GM23338 (cell line): ENCODE data around the gene MPPED1. TPM values are rescaled to one million over a fixed set of nuclear protein-coding genes. Genes with fewer than 3 reads are reported as not detected.

ENCODE experiments used
- ATAC-seq: fragments of 200-7000 bp; cut with Tn5 transposase; 3 replicates; pipeline ENCODE4 v1.9.1; 2020
- DNase-seq: peaks from one replicate; pipeline ENCODE4 v3.0.0-alpha.2; 2015; ENCODE audit warnings: low spot score
- H2AFZ ChIP-seq: fragments of 200-600 bp; sonication (generic); 2 replicates; pipeline ENCODE4 v1.8.0; 2016; ENCODE audit warnings: antibody characterized with exemption, mild to moderate bottlenecking, moderate library complexity
- H3F3A ChIP-seq: fragments of 200-600 bp; sonication (generic); replicated peaks from 2 replicates; pipeline ENCODE4 v1.8.0; 2017; ENCODE audit warnings: antibody characterized with exemption, mixed run types, low read depth
- H3K27ac ChIP-seq: fragments of 200-600 bp; sonication (generic); 2 replicates; pipeline ENCODE4 v1.6.1; 2016; ENCODE audit warnings: low read depth
- H3K27me3 ChIP-seq: fragments of 200-600 bp; sonication (generic); 2 replicates; pipeline ENCODE4 v1.8.0; 2016; ENCODE audit warnings: mild to moderate bottlenecking, mixed run types, moderate library complexity; ENCODE audit not compliant: insufficient read depth
- H3K36me3 ChIP-seq: fragments of 200-600 bp; sonication (generic); 2 replicates; pipeline ENCODE4 v1.8.0; 2016; ENCODE audit warnings: mild to moderate bottlenecking; ENCODE audit not compliant: insufficient read depth
- H3K4me1 ChIP-seq: fragments of 200-600 bp; sonication (generic); 2 replicates; pipeline ENCODE4 v1.8.0; 2016; ENCODE audit warnings: mild to moderate bottlenecking, moderate library complexity; ENCODE audit not compliant: insufficient read depth
- H3K4me2 ChIP-seq: fragments of 200-600 bp; sonication (generic); 2 replicates; pipeline ENCODE4 v1.7.1; 2017; ENCODE audit warnings: mixed run types
- H3K4me3 ChIP-seq: fragments of 200-600 bp; sonication (generic); 2 replicates; pipeline ENCODE4 v1.6.1; 2016; ENCODE audit warnings: mixed run types
- H3K79me2 ChIP-seq: fragments of 200-600 bp; sonication (generic); replicated peaks from 2 replicates; pipeline ENCODE4 v1.8.0; 2017; ENCODE audit warnings: mild to moderate bottlenecking; ENCODE audit not compliant: insufficient read depth
- H3K9me2 ChIP-seq: fragments of 200-600 bp; sonication (generic); 2 replicates; pipeline ENCODE4 v1.8.0; 2017; ENCODE audit not compliant: insufficient read depth
- H4K20me1 ChIP-seq: fragments of 200-600 bp; sonication (generic); replicated peaks from 2 replicates; pipeline ENCODE4 v1.8.0; 2017; ENCODE audit warnings: mild to moderate bottlenecking; ENCODE audit not compliant: insufficient read depth
- H3K27ac Mint-ChIP-seq: 2 replicates; pipeline ENCODE4 v1.8.0; 2020; ENCODE audit warnings: inconsistent platforms, mild to moderate bottlenecking, moderate library complexity, mixed read lengths
- H3K27me3 Mint-ChIP-seq: 3 replicates; pipeline ENCODE4 v1.8.0; 2022; ENCODE audit warnings: low read depth, mild to moderate bottlenecking, moderate library complexity, mixed read lengths, inconsistent platforms; ENCODE audit not compliant: insufficient read depth, poor library complexity
- H3K36me3 Mint-ChIP-seq: 3 replicates; pipeline ENCODE4 v1.8.0; 2021; ENCODE audit warnings: low read depth, mild to moderate bottlenecking, inconsistent platforms, moderate library complexity, mixed read lengths
- H3K4me1 Mint-ChIP-seq: 3 replicates; pipeline ENCODE4 v1.8.0; 2020; ENCODE audit warnings: mild to moderate bottlenecking, inconsistent platforms, mixed read lengths
- H3K4me3 Mint-ChIP-seq: 3 replicates; pipeline ENCODE4 v1.8.0; 2021; ENCODE audit warnings: moderate library complexity, mild to moderate bottlenecking, inconsistent platforms, mixed read lengths
- H3K9me3 Mint-ChIP-seq: 3 replicates; pipeline ENCODE4 v1.8.0; 2020; ENCODE audit warnings: moderate library complexity, mild to moderate bottlenecking, inconsistent platforms, mixed read lengths
- CREB1 ChIP-seq: fragments of 250-450 bp; sonication (Bioruptor Pico); IDR thresholded peaks from 2 replicates; pipeline ENCODE4 v1.5.0; 2020; ENCODE audit warnings: low read depth, mild to moderate bottlenecking, moderate library complexity
- EZH2 ChIP-seq: fragments of 200-600 bp; sonication (generic); IDR thresholded peaks from one replicate; pipeline ENCODE4 v1.8.0; 2017; ENCODE audit warnings: antibody characterized with exemption, mild to moderate bottlenecking, low read depth; ENCODE audit not compliant: unreplicated experiment
- JUNB ChIP-seq: IDR thresholded peaks from one replicate; pipeline ENCODE4 v1.6.1; 2016; ENCODE audit warnings: antibody characterized with exemption; ENCODE audit not compliant: unreplicated experiment
- NANOG ChIP-seq: IDR thresholded peaks from 2 replicates; pipeline ENCODE4 v1.6.1; 2016; ENCODE audit warnings: antibody characterized with exemption, borderline replicate concordance
- POLR2AphosphoS5 ChIP-seq: IDR thresholded peaks from 2 replicates; pipeline ENCODE4 v1.6.1; 2016; ENCODE audit warnings: antibody characterized with exemption, low read depth
- REST ChIP-seq: IDR thresholded peaks from one replicate; pipeline ENCODE4 v1.6.1; 2018; ENCODE audit warnings: antibody characterized with exemption; ENCODE audit not compliant: unreplicated experiment
- STAT1 ChIP-seq: IDR thresholded peaks from one replicate; pipeline ENCODE4 v1.6.1; 2016; ENCODE audit warnings: antibody characterized with exemption; ENCODE audit not compliant: unreplicated experiment
- ZNF114 ChIP-seq: fragments of 250-450 bp; sonication (Bioruptor Pico); IDR thresholded peaks from 2 replicates; pipeline ENCODE4 v1.5.0; 2020; ENCODE audit warnings: mild to moderate bottlenecking, moderate library complexity
- ZNF331 ChIP-seq: fragments of 250-450 bp; sonication (Bioruptor Pico); IDR thresholded peaks from 2 replicates; pipeline ENCODE4 v1.5.0; 2020; ENCODE audit warnings: low read depth, mild to moderate bottlenecking, moderate library complexity
- ZNF462 ChIP-seq: fragments of 250-450 bp; sonication (Bioruptor Pico); IDR thresholded peaks from 2 replicates; pipeline ENCODE4 v1.5.0; 2020; ENCODE audit warnings: mild to moderate bottlenecking, moderate library complexity
- polyA plus RNA-seq: library from polyadenylated mRNA; unstranded; fragments of >200 nt; fragmentation: Nextera tagmentation; extraction: Ambion mirVana; gene quantifications from 2 replicates; pipeline ENCODE4 v1.2.1, GENCODE V29; 2016
- total RNA-seq: library from RNA; depleted of rRNA; stranded (reverse); fragments of >200 nt; shearing (Covaris generic); gene quantifications from 2 replicates; pipeline ENCODE4 v1.2.3, GENCODE V29; 2014

The MPPED1 gene
- total and polyA plus RNA-seq, 2 experiments from 2014 or later = 0.56 TPM; not detected in 1

GRCh38 chr22:43381693-43382092, 30.1 kb upstream of the MPPED1 start:
- Mint-ChIP-seq H3K9me3 (no peaks in the 10 kb centered on the region), H3K4me3 (no peak overlapping the region), H3K36me3 (no peaks in the 10 kb centered on the region), H3K27ac (no peak overlapping the region), H3K27me3 (peaks cover 7% of the 10 kb centered on the region), H3K4me1 (no peaks in the 10 kb centered on the region; the same call in 2 of the 3 replicates)
- ATAC-seq = no peak
- no peak overlapping the region for H3K4me3 ChIP-seq
- H3K27ac ChIP-seq = no peak overlapping the region
- H3F3A ChIP-seq = no peaks in the 10 kb centered on the region
- H3K4me1 ChIP-seq = no peaks in the 10 kb centered on the region
- no peak for DNase-seq
- TF ChIP-seq NANOG (no peak), POLR2AphosphoS5 (no peak), ZNF462 (no peak), ZNF114 (CRISPR knock-in tag) (no peak), JUNB (no peak), EZH2 (no peak), ZNF331 (no peak), STAT1 (no peak), REST (no peak), CREB1 (no peak)
- H4K20me1 ChIP-seq = no peaks in the 10 kb centered on the region
- H3K79me2 ChIP-seq = no peaks in the 10 kb centered on the region
- H3K4me2 ChIP-seq = no peak overlapping the region
- H3K9me2 ChIP-seq = no peaks in the 10 kb centered on the region
- 0 out of 2 replicates have a peak overlapping the region, but pooled peaks have one; percentile 32 for H2AFZ ChIP-seq
- no peaks in the 10 kb centered on the region for H3K27me3 ChIP-seq
- no peaks in the 10 kb centered on the region for H3K36me3 ChIP-seq
